HG03457 (cell line): ENCODE results near the gene RABGAP1.

ENCODE experiments used
- ATAC-seq: cut with Tn5 transposase; IDR thresholded peaks from one replicate; pipeline ENCODE4 v1.9.1; 2021; ENCODE audit warnings: moderate number of reproducible peaks; ENCODE audit not compliant: unreplicated experiment

The RABGAP1 gene

DNA sequence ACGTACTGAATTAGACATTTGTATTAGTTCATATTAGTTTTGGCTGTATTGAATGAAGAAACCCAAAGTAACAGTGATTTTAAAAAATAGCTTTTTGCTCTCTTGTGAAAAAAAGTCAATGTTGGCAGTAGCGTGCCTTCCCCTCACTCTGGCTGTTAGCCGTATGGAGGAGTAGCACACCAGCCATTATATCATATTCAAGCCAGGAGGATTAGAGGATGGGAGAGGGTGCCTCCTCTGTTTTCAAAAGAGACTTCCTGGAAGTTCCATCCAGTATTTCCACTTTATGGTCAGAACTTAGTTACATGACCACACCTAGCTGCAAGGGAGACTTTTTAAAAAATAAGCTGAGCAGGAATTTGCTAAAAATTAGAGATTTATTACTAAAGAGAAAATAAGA, 133.8 kb downstream of the RABGAP1 start:
- ATAC-seq, result no peak

DNA sequence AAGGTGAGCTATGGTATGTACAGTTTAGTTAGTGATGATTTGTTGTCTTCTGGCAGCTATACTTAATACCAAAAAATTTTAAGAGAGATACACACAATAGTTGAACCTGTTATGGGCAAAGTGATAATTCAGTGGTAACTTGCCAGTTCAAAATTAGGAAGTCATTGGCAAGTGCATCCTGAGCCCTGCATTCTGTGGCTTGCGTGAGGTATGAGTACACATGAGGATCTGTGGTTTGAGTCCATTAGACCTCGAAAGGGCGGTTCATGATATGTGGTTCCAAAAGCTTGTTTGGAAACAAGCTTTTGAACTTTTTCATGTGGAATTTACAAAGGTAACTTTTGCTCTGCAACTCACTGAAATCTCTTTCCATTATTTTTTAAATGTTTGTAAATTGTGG, 139.6 kb downstream of the RABGAP1 start:
- ATAC-seq, result no peak

DNA sequence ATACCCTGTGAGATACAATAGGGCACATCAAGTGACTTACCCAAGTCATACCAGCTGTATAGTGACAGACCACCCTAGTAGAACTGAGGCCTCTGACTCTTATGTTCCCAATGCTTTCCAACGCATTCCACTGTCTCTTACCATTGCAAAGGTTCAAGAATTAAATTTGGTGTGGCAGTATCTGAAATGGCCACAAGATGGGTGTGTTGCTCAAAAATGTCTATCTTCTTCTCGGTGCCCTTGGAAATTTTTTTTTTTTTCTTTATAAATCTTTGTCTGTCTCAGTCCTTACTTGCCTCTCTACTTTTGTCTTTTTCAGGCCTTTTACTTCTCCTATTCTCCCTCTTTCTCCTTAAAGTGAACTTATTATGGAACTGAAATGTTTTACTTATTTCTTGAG, 141.0 kb downstream of the RABGAP1 start:
- ATAC-seq, result no peak

DNA sequence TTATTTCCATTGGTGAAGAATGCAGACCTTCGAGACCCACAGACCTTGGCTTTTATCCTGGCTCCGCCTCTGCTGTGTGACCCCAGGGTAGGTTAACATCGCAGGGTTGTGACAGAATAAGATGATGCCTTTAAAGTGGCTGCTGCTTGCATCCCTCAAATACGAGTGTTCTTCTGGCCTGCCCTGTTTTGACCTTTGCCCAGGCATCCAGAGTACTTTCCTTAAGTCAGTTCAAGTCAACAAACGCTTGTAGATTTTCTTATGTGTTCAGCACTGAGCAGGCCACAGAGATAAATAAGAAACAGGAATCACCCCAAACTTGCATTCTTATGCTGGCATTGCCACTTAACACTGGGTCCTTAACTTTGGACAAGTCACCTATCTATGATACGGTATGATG, 142.9 kb downstream of the RABGAP1 start:
- no peak for ATAC-seq

DNA sequence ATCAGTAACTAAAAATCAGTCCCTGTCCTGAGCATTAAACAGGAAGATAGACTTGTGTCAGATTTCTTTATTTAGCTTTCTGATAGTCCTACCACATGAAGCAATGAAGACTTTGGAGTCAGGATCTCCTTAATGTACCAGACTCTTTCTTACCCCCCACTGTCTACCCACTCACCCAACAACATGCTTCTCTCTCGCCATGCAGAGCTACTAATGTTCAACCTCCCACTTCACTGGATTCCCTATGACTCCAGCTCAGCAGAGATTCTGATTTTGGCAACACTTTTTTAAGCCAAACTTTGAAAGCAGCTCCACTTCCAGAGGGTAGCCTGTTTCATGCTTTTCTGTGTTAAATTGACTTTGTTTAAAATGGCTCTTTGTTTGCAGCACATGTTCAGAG, 143.4 kb downstream of the RABGAP1 start:
- ATAC-seq, result no peak

DNA sequence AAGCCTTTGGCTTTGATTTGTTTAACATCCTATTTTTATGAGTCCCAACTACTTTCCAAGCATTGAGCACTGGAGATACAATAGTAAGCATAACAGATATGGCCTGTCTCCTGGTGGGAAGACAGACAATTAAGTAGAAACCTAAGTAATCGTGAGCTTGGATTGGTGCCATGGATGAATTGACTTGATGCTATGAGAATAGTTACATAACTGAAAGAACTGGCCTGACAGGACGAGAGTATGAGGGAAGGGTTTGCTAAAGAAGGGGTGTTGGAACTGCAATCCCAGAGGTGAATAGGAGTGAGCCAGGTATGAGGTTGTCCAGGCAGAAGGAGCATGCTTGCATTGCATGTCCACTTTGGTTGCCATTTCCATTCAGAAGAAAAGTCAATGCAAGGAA, 145.1 kb downstream of the RABGAP1 start:
- no peak for ATAC-seq

DNA sequence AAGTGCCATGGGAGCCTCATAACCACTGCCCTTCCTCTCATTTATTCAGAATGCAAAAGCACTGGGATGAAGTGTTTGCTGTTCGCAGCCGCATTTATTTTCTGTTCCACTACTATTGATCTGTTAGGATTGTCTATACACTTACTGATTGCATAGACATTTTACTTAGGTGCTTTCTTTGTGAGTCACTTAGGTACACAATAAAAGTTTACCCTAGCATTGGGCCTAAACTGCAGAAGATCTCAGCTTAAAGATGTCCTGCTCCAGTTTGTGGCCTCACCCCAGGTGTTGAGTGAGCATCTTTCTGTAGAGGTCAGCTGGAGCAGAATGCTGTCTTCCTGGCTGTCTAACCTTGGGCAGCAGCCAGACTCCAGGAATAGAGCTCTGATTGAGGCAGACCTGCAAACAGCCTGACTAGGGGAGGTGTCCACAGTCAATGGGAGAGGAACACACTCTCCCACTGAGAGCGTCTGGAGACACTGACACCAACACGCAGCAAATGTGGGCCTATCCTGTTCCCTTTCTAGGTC, 146.6 kb downstream of the RABGAP1 start:
- no peak for ATAC-seq

DNA sequence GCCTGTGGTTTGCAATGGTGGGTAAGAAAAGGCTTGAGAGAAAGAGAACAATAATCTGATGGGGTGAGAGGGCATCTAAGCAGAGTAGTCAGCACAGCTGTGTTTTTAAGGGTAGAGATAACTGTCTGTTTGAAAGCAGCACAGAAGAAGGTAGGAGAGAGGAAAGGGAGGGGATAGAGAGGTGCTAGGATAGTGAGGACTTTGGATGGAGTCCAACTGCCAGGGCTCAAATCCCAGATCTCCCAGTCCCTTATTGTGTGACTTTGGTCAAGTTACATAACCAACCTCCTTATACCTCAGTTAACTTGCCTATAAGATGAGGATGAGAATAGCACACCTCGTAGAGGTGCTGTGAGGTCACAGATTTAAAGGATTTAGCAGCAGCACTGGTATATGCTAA, 148.2 kb downstream of the RABGAP1 start:
- no peak for ATAC-seq

DNA sequence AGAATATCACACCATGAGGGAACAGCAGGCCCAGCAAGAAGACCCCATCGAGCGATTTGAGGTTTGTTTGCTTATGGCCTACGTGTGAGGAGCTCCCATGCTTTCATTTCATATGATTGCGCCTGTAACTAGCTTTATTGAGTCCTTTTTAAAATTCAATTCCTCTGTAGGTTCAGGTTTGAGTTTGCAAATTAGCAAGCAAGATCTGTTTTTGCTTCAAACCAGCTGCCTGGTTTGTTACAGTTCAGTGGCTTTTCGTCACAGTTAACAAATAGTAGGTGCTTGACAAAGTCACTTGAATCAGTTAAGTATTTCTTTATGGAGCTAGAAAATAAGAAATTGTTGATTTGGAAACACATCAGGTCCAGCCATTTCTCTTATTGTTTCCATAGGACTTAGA, 149.0 kb downstream of the RABGAP1 start:
- ATAC-seq, result no peak

DNA sequence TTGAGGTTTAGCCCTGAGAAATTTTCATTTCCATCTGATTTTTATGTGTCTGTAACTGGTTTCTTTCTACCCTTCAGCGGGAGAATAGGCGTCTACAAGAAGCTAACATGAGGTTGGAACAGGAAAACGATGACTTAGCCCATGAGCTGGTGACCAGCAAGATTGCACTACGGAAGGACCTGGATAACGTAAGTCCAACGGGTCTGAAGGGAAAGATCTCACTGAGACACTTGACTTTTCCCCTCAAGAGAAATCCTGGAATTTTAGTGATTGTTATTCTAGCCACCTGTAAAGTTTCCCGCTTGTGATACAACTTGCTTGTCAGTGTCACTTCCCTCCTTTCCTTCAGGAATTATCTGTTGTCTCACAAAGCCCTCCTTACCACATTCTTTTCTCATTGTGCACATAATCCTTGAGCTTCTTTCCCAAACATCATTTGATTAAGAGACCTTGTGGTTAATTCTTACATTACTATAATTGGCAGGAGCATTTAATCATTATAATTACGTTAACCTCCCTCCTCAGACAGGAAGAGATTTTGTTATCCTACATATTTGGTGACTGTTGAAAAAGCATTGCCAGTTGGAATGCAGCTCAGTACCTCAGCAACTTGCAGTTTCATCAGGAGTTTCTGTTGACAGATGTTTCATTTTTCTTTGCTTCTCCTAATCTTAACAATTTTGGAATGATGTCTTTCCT, 149.5 kb downstream of the RABGAP1 start:
- ATAC-seq, result no peak

DNA sequence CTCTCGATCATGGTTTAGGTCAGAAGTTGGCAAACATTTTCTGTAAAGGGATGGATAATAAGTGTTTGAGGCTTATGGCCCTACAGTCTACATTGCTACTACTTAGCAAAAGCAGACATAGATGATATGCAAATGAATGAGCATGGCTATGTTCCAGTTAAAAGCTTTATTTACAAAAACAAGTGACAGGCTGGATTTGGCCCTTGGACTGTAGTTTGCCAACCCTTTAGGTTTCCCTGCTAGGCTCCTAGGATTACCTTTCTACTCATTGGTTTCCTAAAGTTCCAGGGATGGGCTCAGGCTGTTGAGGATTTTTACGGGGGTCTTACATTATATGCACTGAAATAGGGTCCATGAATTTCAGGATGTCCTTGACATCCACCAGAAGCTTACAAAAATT, 150.1 kb downstream of the RABGAP1 start:
- ATAC-seq, result no peak

DNA sequence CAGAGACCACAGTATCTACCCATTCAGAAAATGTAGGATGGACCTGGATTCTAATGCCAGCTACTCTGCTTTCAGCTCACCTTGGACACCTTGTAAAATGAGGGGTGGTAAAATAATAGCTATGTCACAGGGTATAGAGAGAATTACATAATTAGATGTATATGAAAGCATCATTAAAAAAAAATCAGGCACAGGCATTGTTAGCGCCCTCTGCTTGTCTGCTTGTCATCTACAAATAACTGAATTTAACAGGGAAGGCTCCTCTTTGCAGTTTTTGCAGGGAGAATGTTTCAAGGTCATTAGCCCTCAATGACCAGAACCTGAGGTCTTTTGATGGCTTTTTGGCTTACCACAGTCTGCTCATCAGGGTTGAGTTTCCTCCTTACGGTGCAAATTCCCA, 150.6 kb downstream of the RABGAP1 start:
- ATAC-seq, result no peak

DNA sequence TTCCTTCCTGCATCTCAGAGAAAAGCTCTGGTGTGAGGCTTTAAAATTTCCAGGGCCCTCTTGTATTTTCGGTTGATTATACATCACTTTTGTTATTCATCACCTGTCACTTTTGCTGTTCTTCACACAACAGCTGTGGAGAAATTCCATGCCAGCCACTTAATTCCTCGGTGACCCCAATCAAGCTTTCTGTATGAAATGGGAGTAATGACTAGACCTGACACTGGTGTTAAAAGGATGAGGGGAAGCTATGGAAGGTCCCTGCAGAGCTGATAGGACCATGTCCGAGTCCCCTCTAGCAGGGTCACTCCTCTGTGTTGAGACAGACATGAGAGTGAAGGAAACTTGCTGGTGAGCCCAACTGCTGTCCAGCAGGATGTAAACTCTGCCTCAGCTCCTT, 152.3 kb downstream of the RABGAP1 start:
- no peak for ATAC-seq

DNA sequence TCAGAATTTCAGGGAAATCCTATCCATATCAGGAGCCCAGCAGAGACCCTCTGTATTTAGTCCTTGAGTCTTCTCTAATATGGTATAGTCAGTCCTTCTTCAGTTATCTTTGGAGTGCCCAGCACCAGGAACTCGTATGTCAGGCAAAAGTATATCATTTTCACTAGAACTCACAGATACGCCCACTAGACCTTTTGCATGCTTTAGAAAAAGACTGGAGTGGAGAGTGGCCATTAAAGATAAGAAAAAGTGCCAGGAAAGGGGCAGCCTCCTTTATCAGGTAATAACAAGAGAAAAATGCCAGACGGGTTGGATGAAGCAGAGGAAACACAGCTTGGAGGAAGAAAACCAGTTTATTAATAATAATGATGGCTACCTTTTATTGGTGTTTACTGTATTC, 156.2 kb downstream of the RABGAP1 start:
- no peak for ATAC-seq

DNA sequence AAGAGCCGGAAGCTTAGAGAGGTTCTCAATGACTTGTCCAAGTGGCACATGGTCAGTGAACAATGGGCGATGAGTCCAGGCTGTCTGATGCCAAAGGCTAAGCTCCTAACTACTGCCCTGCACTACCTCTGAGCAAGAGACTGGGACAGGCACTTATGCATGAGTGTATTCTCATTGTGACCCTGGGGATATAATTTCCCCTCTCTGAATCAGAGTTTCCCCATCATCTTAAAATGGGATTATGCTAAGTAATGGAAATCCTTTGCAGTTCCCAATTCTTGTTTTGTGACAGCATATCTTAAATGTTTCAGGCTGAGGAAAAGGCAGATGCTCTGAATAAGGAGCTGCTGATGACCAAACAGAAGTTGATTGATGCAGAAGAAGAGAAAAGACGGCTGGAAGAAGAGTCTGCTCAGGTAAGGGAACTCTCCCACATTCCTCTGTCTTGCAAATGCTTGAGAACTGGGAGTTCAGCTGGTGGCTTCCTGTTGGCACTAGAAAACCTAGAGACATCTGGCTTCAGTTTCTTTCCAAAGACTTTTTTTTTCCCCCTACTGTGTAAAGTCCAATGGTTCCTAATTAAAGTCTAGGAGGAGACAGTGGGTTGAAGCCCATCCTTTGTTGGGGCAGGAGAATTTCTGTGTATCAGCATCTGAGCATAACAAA, 156.7 kb downstream of the RABGAP1 start:
- no peak for ATAC-seq

DNA sequence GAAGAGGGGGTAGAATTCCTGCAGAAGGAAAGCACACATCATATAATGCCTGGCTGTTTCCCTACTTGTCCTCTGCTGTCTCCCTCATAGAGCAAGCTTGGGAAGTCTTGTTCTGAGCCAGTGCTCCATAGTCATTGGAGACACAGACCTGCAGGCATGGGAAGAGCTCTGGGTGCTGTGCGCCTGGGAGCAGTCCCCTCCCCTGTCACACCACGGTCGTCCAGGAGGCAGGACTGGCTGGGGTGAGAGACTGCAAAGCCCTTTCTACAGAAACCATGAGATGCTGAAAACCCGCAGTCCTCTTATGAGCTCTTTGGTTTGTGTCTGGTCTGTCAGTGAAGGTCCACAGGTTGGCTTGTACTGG, 157.3 kb downstream of the RABGAP1 start:
- ATAC-seq, result no peak

DNA sequence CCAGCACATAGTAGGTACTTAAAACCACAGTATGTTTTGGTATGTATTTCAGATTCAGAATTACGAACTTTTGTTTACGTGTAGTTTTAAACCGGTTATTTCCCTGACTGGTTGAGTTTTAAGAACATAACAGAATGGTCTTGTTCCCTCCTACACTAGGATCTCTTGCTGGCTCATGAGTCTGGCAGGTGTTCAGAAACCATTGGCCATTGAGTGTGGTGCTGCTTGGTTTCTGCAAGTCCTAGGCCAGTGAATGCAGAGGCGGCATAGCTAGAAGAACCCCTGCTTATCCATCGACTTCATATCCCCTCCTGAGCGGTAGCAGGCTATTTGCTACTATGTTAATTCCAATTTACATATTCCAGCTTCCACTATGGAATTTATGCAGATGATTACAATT, 158.2 kb downstream of the RABGAP1 start:
- no peak for ATAC-seq

DNA sequence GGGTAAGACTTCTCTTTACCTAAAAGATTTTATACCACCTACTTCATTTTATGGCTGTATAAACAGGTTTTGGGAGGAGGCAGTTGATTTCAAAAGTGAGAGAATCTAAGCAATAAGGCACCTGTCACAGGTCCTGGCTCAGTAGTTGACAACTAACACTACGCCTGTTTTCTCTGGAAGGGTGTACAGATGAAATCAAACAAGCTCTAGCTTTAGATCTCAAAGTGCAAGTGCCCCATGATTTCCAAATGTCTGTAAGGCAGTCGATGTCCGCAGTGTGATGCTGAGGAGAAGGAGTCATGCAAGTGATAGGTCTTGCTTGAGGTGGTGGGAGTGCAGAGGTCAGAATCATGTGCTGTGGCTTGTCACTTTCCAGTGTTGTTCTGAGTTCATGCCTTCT, 158.7 kb downstream of the RABGAP1 start:
- no peak for ATAC-seq

DNA sequence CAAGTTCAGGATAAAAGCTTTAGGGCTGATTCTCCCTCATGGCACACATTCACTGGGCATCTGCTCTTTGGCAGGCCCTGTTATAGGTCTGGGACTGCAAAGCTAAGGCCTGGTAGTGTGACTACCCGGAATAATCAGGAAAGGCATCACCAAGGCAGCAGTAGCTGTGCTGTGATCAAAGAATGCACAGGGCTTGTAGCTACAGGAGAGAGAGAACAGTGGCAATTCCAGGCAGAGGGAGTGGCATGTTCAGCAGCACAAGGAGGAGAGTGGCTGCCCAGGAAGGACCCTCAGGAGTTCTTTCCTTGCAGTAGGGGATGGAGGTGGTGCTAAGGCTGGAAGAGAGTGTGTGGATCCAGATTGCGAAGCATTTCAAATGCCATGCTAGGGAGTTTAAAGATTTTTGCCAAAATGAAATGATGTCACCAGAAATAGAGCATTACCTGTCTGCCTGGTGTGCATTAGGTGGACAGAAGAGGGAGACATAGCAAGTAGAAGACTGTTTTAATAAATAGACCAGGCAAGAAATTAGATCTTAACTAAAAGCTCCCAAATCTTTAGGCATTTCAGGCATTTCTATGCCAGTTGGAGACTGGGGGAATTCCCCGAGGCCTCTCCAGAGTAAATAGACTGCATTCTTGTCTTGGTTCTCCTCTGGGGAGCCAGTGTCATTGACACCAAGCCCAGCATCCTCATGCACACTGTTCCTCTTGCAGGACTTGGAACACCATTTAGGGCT, 161.7 kb downstream of the RABGAP1 start:
- no peak for ATAC-seq

DNA sequence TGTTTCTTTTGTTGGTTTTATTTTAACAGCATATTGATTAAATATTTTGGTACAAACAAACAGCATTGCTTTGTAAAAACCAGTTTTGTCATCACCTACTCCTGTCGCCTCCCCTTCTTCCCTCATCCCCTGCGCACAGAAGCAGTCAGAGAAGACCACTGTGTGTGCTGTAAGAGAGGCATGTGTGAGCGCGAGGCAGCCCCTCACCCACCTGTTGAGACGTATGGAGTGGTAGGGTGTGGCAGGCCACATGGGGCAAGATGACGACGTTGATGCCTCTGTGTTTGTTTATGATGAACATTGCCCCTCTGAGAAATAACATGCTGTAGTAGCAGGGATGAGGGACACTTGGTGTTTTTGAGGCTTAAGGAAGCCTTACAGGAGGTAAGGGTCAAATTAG, 164.0 kb downstream of the RABGAP1 start:
- no peak for ATAC-seq

DNA sequence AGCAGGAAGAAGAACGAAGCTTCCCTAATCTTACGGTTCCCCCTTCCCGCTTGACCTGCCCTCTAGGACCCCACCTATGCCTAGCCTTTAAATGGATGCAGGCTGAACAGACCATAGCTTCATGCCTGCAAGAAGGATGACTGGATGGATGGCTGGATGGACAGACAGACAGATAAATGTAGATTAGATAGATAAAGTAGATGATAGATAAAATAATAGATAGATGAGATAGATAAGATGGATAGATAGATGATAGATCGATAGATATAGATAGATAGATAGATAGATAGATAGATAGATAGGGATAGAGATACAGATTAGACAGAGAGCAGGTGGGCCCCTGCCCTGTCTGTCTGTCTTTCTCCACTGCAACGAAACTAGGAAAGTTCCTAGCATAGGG, 164.7 kb downstream of the RABGAP1 start:
- ATAC-seq, result no peak

DNA sequence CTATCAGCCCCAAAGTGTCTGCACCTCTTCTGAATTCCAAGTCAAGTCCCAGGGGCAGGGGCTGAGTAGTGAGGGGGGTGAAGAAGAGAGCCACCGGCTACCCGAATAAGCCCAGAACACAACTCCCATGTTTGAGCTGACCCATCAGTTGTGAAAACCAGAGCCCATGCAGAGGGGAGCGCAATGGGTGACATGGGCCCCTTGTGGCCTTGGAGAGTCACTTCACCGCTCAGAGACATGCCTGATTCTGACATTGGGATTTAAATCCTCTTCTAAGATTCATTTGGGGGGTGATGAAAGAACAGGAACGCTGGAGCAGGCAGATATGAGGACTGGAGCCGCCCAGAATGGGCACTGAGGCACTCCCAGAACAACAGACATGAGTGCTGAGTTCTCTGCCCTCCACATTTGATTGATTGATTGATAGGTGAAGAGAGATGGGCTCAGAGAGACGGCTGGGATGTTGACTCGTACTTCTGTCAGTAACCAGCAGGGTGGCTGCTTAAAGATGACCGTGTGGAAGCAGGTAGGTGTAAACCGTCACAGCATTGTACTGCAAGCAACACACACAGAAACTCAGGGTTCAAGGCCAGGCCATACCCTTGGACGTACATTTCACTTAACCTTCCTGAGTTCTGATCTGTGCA, 166.9 kb downstream of the RABGAP1 start:
- no peak for ATAC-seq
